ENCODE measurements around the gene BCL11B. TPM values are rescaled to one million over a fixed set of nuclear protein-coding genes. Genes with fewer than 3 reads are reported as not detected.
A peak's percentile ranks its signal among the peaks of the same experiment; 100 is the strongest.

The BCL11B gene
- total and polyA plus RNA-seq, 4 donors = 0.13 to 1.3 (median 0.58) TPM; not detected in 1

DNA sequence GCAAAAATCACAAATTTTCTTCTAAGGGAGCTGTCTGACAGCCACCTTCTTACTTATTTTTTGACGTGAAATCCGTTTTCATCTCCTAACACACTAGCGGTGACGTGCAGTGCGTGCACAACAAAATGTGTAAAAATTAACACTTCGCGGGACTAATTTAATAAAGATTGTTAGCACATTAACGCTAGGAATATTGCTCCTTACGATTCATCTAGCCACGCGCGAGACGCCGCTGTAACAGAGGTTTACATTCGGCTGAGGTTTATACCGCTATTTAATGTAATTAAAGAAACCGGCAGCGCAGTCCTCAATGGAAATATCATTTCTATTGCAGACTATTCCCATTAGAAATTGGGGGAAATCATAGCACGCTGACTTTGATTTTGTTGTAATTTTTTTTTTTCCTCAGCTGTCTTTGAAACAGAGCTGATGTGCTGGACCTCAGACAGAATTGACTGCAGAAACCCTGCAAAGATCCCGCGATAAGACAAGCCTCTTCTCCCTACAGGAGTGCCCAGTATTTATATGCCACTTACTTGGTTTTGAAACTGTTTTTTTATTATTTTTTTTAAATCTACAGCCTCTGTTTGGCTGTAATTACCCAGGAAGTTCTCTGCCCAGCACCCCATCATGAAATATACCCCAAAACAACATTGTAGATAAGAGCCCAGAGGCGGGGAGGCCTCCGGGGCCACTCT is 31.2 kb downstream of the BCL11B start:
- no peak for DNase-seq
- Histone ChIP-seq H3K4me3 (ENCODE audit: low read length in 2 of 2) (no peak overlapping the region), H3K36me3 (ENCODE audit: control insufficient read depth in 1 of 2, insufficient read depth in 2 of 2, low read length in 1 of 2) (no peaks in the 10 kb centered on the region), H3K9me3 (ENCODE audit: control insufficient read depth, low read length) (peaks cover 1% of the 10 kb centered on the region), H3K27me3 (ENCODE audit: control insufficient read depth in 1 of 2, insufficient read depth in 2 of 2, low read length in 1 of 2) (no peaks in the 10 kb centered on the region), H3K27ac (ENCODE audit: low read depth in 1 of 2, low read length in 2 of 2) (no peak overlapping the region), H3K4me1 (ENCODE audit: control insufficient read depth in 1 of 2, insufficient read depth in 2 of 2, low read length in 2 of 2) (no peaks in the 10 kb centered on the region)
- intact Hi-C loops (cut with DNase I) = no loop called here
- 93 to 94% methylated on average over 23 of the region's 23 CpGs for WGBS, 2 donors
- ATAC-seq (ENCODE audit: low FRiP score) = no peak

DNA sequence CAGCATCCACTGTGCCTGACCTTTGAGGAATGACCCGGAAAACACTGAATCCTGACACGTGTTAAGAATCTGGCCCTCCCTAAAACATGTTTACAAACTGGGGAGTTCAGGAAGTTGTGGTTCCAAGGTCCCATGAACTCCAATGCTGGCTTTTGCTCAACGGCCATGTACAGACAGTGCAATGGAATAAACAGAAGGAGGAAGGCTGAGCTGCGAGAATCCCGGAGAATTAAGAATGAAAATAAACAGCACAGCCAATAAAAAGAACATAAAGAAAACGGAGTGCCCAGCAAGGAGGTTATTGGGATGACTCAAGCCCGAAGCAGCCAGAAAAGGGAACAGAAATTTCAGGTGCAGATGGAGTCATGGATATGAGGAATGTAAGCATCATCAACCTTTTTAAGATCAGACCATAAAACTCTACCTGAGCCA is 32.3 kb downstream of the BCL11B start:
- intact Hi-C loops (cut with DNase I) = no loop called here

DNA sequence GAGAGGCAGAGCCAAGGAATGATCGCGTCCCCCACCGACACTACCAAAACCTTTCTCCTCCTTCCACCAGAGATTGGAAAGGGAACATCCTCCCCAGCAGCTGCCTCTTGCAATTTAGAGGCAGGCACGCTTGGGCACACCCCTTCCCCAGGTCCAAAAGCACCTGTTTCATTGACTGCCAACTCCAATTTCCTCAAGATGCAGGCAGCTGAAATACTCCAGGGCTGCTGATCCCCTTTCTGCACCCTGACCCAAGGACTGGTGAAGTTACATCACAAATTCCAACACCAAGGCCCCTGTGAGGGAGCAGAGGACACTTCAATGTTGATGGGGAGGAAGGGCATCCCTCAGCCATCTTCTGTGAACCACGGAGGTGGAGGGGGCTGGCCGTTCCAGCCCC is 33.8 kb downstream of the BCL11B start:
- ATAC-seq (ENCODE audit: low FRiP score) (no peak), DNase-seq (no peak)
- no peaks in the 10 kb centered on the region for H3K4me1 ChIP-seq (ENCODE audit: control insufficient read depth in 1 of 2, insufficient read depth in 2 of 2, low read length in 2 of 2)
- no peaks in the 10 kb centered on the region for H3K27me3 ChIP-seq (ENCODE audit: control insufficient read depth in 1 of 2, insufficient read depth in 2 of 2, low read length in 1 of 2)
- peaks cover 6% of the 10 kb centered on the region for H3K9me3 ChIP-seq (ENCODE audit: control insufficient read depth, low read length)
- H3K4me3 ChIP-seq (ENCODE audit: low read length in 2 of 2) = no peak overlapping the region
- H3K27ac ChIP-seq (ENCODE audit: low read depth in 1 of 2, low read length in 2 of 2) = no peak overlapping the region
- 90% methylated on average over 6 of the region's 6 CpGs for WGBS, 2 donors
- intact Hi-C loops (cut with DNase I) = no loop called here
- H3K36me3 ChIP-seq (ENCODE audit: control insufficient read depth in 1 of 2, insufficient read depth in 2 of 2, low read length in 1 of 2) = no peaks in the 10 kb centered on the region

More for the DNA sequence above, 32.3 kb downstream of the BCL11B start:
- Histone ChIP-seq H3K4me3 (ENCODE audit: low read length in 2 of 2) (no peak overlapping the region), H3K36me3 (ENCODE audit: control insufficient read depth in 1 of 2, insufficient read depth in 2 of 2, low read length in 1 of 2) (no peaks in the 10 kb centered on the region), H3K27ac (ENCODE audit: low read depth in 1 of 2, low read length in 2 of 2) (no peak overlapping the region), H3K4me1 (ENCODE audit: control insufficient read depth in 1 of 2, insufficient read depth in 2 of 2, low read length in 2 of 2) (no peaks in the 10 kb centered on the region), H3K9me3 (ENCODE audit: control insufficient read depth, low read length) (peaks cover 3% of the 10 kb centered on the region), H3K27me3 (ENCODE audit: control insufficient read depth in 1 of 2, insufficient read depth in 2 of 2, low read length in 1 of 2) (no peaks in the 10 kb centered on the region)
- ATAC-seq (ENCODE audit: low FRiP score) (no peak), DNase-seq (no peak)
- WGBS, 2 donors = 53 to 60% methylated on average over 7 of the region's 7 CpGs

DNA sequence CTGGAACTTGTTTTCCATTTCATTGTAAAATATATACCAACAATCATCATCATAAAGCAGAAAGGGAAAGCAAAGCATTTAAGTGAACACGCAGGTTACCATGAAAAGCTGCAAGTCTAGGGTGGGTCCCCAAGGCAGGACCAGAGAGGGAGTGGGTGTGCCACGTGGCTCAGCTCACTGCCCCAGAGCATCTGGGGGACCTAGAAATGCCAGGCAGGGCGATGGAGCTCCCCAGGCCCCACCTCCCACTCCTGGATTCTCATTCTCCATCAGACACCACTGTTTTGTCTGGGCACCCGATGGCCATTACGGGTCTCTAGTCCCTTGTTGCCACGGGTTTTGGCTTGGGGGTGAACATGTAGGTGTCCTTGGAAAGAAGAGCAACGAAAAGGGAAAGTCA is 34.7 kb downstream of the BCL11B start:
- no peaks in the 10 kb centered on the region for H3K27me3 ChIP-seq (ENCODE audit: control insufficient read depth in 1 of 2, insufficient read depth in 2 of 2, low read length in 1 of 2)
- H3K36me3 ChIP-seq (ENCODE audit: control insufficient read depth in 1 of 2, insufficient read depth in 2 of 2, low read length in 1 of 2) = no peaks in the 10 kb centered on the region
- H3K27ac ChIP-seq (ENCODE audit: low read depth in 1 of 2, low read length in 2 of 2) = no peak overlapping the region
- H3K9me3 ChIP-seq (ENCODE audit: control insufficient read depth, low read length) = peaks cover 6% of the 10 kb centered on the region
- intact Hi-C loops (cut with DNase I) = no loop called here
- 91 to 95% methylated on average over 7 of the region's 7 CpGs for WGBS, 2 donors
- DNase-seq (no peak), ATAC-seq (ENCODE audit: low FRiP score) (no peak)
- H3K4me1 ChIP-seq (ENCODE audit: control insufficient read depth in 1 of 2, insufficient read depth in 2 of 2, low read length in 2 of 2) = no peaks in the 10 kb centered on the region
- H3K4me3 ChIP-seq (ENCODE audit: low read length in 2 of 2) = no peak overlapping the region

DNA sequence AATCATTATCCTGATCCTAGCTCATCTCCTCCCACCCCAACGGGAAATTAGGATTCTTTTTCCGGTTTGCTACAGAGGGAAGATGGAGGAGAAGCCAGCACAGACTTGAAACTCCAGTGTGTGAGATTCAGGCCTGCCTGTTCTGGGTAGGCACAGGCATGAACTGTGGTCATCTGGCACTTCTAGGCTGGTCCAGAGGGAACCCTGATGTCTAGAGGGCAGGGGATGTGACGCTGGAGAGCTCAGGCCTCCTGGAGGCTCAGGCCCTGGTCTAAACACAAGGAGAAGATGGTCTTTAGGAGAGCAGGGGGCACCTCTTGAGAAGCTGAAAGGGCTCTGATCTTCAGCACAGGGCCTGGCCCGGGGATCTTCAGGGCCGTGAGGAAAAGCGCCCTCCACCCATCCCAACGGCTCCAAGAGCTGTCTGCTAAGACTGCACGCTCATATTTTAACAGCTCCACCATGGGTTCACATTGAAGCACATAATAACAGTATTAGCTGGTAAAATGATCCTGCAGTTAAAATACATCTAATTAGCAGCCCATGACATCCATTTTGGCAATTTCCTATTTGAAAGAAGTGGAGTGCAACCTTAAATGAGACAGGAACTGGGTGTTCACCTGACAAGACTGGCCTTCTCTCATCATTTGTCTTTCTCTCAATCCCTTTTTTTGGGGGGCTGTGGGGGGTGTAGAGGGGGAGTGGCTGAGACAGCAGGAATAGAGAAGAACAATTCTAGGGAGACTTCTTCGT is 35.4 kb downstream of the BCL11B start:
- WGBS, 2 donors = 90 to 93% methylated on average over 9 of the region's 9 CpGs
- Histone ChIP-seq H3K27me3 (ENCODE audit: control insufficient read depth in 1 of 2, insufficient read depth in 2 of 2, low read length in 1 of 2) (no peaks in the 10 kb centered on the region), H3K36me3 (ENCODE audit: control insufficient read depth in 1 of 2, insufficient read depth in 2 of 2, low read length in 1 of 2) (no peaks in the 10 kb centered on the region), H3K9me3 (ENCODE audit: control insufficient read depth, low read length) (peaks cover 6% of the 10 kb centered on the region), H3K4me3 (ENCODE audit: low read length in 2 of 2) (no peak overlapping the region), H3K27ac (ENCODE audit: low read depth in 1 of 2, low read length in 2 of 2) (no peak overlapping the region), H3K4me1 (ENCODE audit: control insufficient read depth in 1 of 2, insufficient read depth in 2 of 2, low read length in 2 of 2) (no peaks in the 10 kb centered on the region)
- ATAC-seq (ENCODE audit: low FRiP score) (no peak), DNase-seq (no peak)
- intact Hi-C loops (cut with DNase I) = no loop called here

DNA sequence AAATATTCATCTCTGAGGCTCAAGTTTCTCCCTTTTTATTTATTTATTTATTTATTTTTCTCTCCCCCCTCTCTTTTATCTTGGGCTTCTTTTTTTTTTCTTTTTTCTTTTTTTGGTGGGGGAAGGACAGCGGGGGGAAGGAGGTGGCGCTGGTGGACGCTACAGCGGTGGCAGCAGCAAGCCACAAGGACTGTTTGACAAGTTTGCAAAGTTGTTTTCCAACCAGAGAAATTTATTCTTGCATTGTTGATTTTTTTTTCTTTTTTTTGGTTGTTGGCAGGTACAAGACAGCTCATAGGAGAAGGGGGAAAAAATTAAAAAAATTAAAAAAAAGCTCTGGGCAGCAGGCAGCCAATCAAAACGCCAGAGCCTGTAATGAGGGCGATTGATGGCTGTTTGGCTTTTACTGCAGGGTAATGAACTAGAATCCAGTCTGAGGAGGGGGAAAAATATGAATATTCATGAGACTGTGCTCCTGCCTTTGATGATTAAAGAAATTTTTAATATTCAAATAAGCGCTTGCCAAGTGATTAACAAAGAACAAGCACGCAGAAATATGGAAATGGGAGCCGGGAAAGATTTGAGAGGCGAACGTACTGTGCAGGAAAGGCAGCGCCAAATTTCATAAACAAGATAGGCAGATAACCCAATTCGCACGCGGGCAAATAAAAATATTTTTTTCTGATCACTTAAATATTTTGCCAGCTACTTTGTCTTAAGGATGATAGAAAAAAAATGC is 36.2 kb downstream of the BCL11B start:
- Histone ChIP-seq H3K36me3 (ENCODE audit: control insufficient read depth in 1 of 2, insufficient read depth in 2 of 2, low read length in 1 of 2) (no peaks in the 10 kb centered on the region), H3K27me3 (ENCODE audit: control insufficient read depth in 1 of 2, insufficient read depth in 2 of 2, low read length in 1 of 2) (no peaks in the 10 kb centered on the region), H3K4me3 (ENCODE audit: low read length in 2 of 2) (no peak overlapping the region), H3K27ac (ENCODE audit: low read depth in 1 of 2, low read length in 2 of 2) (no peak overlapping the region), H3K4me1 (ENCODE audit: control insufficient read depth in 1 of 2, insufficient read depth in 2 of 2, low read length in 2 of 2) (no peaks in the 10 kb centered on the region), H3K9me3 (ENCODE audit: control insufficient read depth, low read length) (peaks cover 6% of the 10 kb centered on the region)
- intact Hi-C loops (cut with DNase I) = no loop called here
- 65 to 70% methylated on average over 15 of the region's 15 CpGs for WGBS, 2 donors
- ATAC-seq (ENCODE audit: low FRiP score) = no peak
- DNase-seq = no peak

- H3K4me3 ChIP-seq (ENCODE audit: low read length in 2 of 2) = no peak overlapping the region
- H3K36me3 ChIP-seq (ENCODE audit: control insufficient read depth in 1 of 2, insufficient read depth in 2 of 2, low read length in 1 of 2) = no peaks in the 10 kb centered on the region
- 5 to 7% methylated on average over 19 of the region's 19 CpGs for WGBS, 2 donors
- peaks cover 6% of the 10 kb centered on the region for H3K9me3 ChIP-seq (ENCODE audit: control insufficient read depth, low read length)
- no peak for ATAC-seq (ENCODE audit: low FRiP score)
- H3K27ac ChIP-seq (ENCODE audit: low read depth in 1 of 2, low read length in 2 of 2) = no peak overlapping the region
- no peak for DNase-seq
- H3K27me3 ChIP-seq (ENCODE audit: control insufficient read depth in 1 of 2, insufficient read depth in 2 of 2, low read length in 1 of 2) = no peaks in the 10 kb centered on the region
- H3K4me1 ChIP-seq (ENCODE audit: control insufficient read depth in 1 of 2, insufficient read depth in 2 of 2, low read length in 2 of 2) = no peaks in the 10 kb centered on the region
- intact Hi-C loops (cut with DNase I) = no loop called here
These were observed 36.9 kb downstream of the BCL11B start for GRCh38 chr14:99234961-99235571.

DNA sequence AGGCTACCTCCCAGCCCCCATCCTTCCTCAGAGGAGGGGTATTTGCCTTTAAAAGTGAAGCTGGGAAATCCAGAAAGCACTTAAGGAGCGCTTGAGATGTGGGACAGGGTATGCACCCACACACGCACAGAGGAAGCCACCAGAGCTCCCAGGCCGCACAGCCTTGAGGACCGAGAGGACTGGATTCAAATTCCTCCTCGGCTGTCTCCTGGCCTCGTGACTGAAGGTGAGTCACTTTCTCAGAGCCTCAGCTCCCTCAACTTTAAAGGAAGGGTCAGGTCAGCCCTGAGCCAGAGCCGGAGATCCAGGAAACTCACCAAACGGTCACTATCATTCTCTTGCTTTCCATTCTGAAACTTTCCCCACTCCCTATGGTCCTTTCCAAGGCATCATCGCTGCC is 37.6 kb downstream of the BCL11B start:
- Histone ChIP-seq H3K36me3 (ENCODE audit: control insufficient read depth in 1 of 2, insufficient read depth in 2 of 2, low read length in 1 of 2) (no peaks in the 10 kb centered on the region), H3K27ac (ENCODE audit: low read depth in 1 of 2, low read length in 2 of 2) (no peak overlapping the region), H3K27me3 (ENCODE audit: control insufficient read depth in 1 of 2, insufficient read depth in 2 of 2, low read length in 1 of 2) (no peaks in the 10 kb centered on the region), H3K9me3 (ENCODE audit: control insufficient read depth, low read length) (peaks cover 6% of the 10 kb centered on the region), H3K4me3 (ENCODE audit: low read length in 2 of 2) (no peak overlapping the region), H3K4me1 (ENCODE audit: control insufficient read depth in 1 of 2, insufficient read depth in 2 of 2, low read length in 2 of 2) (no peaks in the 10 kb centered on the region)
- DNase-seq (peak in 1 of 2 donors; percentile 57), ATAC-seq (ENCODE audit: low FRiP score) (no peak)
- intact Hi-C loops (cut with DNase I) = no loop called here
- 68 to 82% methylated on average over 9 of the region's 9 CpGs for WGBS, 2 donors

All from aorta (tissue), 5 donors.